Neural crest cell (in vitro differentiated cells): ENCODE measurements around the gene C22orf39. TPM values are rescaled to one million over a fixed set of nuclear protein-coding genes. Genes with fewer than 3 reads are reported as not detected.
"Not testable (repeated sequence)": the region's sequence is repeated elsewhere in the genome, so short reads cannot be mapped to it uniquely, and the experiment has no call there.

ENCODE experiments used
- DNase-seq: peaks from one replicate; pipeline ENCODE4 v3.0.0; 2021; ENCODE audit warnings: low read depth, mixed read lengths, low spot score
- H3K27ac Mint-ChIP-seq: one replicate; pipeline ENCODE4 v1.8.0; 2021; ENCODE audit warnings: mild to moderate bottlenecking, mixed read lengths; ENCODE audit not compliant: unreplicated experiment
- H3K27me3 Mint-ChIP-seq: 2 replicates; pipeline ENCODE4 v1.8.0; 2021; ENCODE audit warnings: low read depth, mild to moderate bottlenecking, mixed read lengths
- H3K36me3 Mint-ChIP-seq: 2 replicates; pipeline ENCODE4 v1.8.0; 2021; ENCODE audit warnings: low read depth, mild to moderate bottlenecking, mixed read lengths
- H3K4me1 Mint-ChIP-seq: 2 replicates; pipeline ENCODE4 v1.8.0; 2021; ENCODE audit warnings: mixed read lengths
- H3K4me3 Mint-ChIP-seq: one replicate; pipeline ENCODE4 v1.8.0; 2021; ENCODE audit warnings: mild to moderate bottlenecking, mixed read lengths
- H3K9me3 Mint-ChIP-seq: 2 replicates; pipeline ENCODE4 v1.8.0; 2021; ENCODE audit warnings: mixed read lengths
- total RNA-seq: library from RNA; stranded (reverse); gene quantifications from 2 replicates; pipeline ENCODE4 v1.2.1, GENCODE V29; 2021
- TF ChIP-seq, protein P1 (sequence below): fragments of 200-600 bp; sonication (generic); conservative IDR thresholded peaks from 2 replicates; pipeline ENCODE4 v1.5.0; 2021; ENCODE audit warnings: antibody characterized with exemption, mild to moderate bottlenecking

Gene C22orf39
- total RNA-seq, 1 donor from 2014 or later, result 38.0 TPM

DNA sequence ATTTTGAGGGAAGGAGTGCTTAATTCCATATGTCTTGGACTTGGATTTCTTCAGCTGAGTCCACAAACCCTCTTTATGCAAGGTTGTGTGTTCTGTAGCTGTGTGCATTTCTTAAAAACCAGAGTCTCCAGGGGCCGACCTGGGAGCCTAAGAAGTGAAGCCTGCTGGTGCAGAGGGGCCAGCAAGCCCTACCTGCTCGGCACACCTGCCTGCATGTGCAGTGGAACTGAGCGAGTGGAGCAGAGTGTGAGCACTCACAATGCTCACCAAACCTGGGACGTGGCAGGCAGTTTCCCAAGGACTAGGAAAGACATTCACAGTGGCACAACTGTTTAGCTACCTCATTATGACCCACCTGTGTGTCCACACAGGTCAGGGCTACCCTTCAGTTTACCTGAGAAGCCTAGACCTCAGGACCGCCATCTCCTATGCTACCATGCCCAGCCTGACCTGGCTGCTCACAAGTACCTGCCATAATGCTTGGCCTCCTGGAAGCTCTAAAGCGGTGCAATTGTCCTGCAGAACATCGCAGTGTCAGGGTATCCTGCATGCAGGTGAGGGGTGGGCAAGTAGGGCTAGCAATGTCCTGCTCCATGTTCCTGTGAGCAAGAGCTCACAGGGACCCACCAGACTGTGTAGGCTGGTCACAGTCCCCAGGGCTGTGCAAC is 3.8 kb downstream of the C22orf39 start:
- H3K4me1 Mint-ChIP-seq, result peaks cover 36% of the 10 kb centered on the region
- DNase-seq, result no peak
- TF ChIP-seq, protein P1, sequence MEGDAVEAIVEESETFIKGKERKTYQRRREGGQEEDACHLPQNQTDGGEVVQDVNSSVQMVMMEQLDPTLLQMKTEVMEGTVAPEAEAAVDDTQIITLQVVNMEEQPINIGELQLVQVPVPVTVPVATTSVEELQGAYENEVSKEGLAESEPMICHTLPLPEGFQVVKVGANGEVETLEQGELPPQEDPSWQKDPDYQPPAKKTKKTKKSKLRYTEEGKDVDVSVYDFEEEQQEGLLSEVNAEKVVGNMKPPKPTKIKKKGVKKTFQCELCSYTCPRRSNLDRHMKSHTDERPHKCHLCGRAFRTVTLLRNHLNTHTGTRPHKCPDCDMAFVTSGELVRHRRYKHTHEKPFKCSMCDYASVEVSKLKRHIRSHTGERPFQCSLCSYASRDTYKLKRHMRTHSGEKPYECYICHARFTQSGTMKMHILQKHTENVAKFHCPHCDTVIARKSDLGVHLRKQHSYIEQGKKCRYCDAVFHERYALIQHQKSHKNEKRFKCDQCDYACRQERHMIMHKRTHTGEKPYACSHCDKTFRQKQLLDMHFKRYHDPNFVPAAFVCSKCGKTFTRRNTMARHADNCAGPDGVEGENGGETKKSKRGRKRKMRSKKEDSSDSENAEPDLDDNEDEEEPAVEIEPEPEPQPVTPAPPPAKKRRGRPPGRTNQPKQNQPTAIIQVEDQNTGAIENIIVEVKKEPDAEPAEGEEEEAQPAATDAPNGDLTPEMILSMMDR, result no peak

DNA sequence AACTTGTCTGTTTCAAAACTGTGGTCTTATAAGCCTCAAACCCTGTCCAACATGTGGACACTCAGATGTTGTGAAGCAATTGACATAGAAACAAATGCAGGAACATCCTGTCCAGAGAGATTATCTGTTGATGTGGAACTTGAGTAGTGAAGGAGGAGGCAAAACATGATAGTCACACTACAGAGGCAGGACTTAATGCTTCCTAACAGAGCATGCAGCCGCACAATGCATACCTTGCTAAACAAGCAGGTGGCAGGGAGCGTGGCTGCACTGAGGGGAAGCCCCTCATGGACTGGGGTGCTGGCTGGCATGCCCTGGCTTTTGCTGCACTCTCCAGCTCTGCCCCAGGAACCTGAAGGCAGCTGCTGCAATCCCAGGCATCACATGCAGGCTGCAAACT is 5.3 kb downstream of the C22orf39 start:
- no peak for DNase-seq
- H3K36me3 Mint-ChIP-seq, result peaks cover 3% of the 10 kb centered on the region

More for the DNA sequence above, 3.8 kb downstream of the C22orf39 start:
- peak overlapping the region; percentile 47 for H3K4me3 Mint-ChIP-seq
- H3K9me3 Mint-ChIP-seq, result no peaks in the 10 kb centered on the region
- no peaks in the 10 kb centered on the region for H3K27me3 Mint-ChIP-seq
- peaks cover 5% of the 10 kb centered on the region for H3K36me3 Mint-ChIP-seq
- H3K27ac Mint-ChIP-seq, result no peak overlapping the region

DNA sequence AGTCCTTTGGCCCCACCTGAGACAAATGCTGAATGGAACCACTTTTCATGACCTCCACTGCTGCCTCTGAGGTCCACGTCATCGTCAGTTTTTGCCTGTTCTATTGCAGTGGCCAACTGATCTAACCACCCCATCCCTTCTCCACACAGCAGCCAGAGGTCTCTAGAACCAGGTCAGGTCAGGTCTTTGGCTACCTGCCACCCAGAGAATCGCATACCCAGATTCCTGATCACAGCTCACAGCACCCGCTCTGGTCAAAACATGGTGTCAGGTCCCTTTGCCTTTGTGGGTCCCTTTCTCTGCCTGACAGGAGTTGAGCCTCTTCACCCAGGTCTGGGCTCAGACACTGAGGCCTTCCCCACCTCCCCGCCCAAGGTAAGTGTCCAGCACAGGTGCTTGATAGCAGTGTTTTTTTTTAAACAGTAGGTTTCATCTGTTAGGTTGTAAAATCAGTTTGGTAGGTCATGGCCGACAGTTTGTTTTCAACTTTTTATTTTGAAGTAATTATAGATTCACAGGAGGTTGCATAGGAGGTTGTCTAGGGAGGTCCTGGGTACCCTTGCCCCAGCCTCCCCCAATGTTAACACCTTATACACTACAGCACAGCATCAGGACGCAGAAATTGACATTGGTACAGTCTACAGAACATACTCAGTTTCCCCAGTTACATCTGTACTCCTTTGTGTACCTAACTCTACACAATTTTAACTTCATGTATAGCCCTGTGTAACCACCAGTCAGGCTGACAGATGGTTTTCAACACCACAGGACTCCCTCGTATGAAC is 6.9 kb downstream of the C22orf39 start:
- no peaks in the 10 kb centered on the region for H3K9me3 Mint-ChIP-seq
- H3K36me3 Mint-ChIP-seq, result peaks cover 3% of the 10 kb centered on the region
- TF ChIP-seq, protein P1, result no peak
- H3K4me3 Mint-ChIP-seq, result peak overlapping the region; percentile 62
- H3K27me3 Mint-ChIP-seq, result no peaks in the 10 kb centered on the region
- no peak for DNase-seq
- no peak overlapping the region for H3K27ac Mint-ChIP-seq
- peaks cover 12% of the 10 kb centered on the region for H3K4me1 Mint-ChIP-seq

More for the DNA sequence above, 5.3 kb downstream of the C22orf39 start:
- H3K27me3 Mint-ChIP-seq, result no peaks in the 10 kb centered on the region
- no peak overlapping the region for H3K27ac Mint-ChIP-seq
- TF ChIP-seq, protein P1, result no peak
- H3K4me1 Mint-ChIP-seq, result peaks cover 23% of the 10 kb centered on the region
- no peak overlapping the region for H3K4me3 Mint-ChIP-seq
- no peaks in the 10 kb centered on the region for H3K9me3 Mint-ChIP-seq

DNA sequence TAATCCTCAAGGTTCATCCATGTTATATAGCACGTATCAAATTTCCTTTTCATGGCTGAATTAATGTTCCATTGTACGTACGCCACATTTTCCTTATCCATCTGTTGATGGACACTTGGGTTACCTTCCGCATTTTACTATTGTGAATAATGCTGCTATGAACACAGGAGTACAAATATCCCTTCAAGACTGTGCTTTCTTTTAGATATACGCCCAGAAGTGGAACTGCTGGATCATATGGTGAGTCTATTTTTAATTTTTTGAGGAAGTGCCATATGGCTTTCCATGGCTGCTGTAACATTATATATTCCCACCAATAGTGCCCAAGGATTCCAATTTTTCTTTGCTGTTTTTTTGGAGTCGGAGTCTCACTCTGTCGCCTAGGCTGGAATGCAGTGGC is 9.2 kb downstream of the C22orf39 start:
- Mint-ChIP-seq H3K9me3 (no peaks in the 10 kb centered on the region), H3K4me3 (peak overlapping the region; percentile 20), H3K4me1 (peaks cover 5% of the 10 kb centered on the region), H3K27ac (no peak overlapping the region), H3K36me3 (peaks cover 4% of the 10 kb centered on the region), H3K27me3 (no peaks in the 10 kb centered on the region)
- DNase-seq, result no peak
- TF ChIP-seq, protein P1, result no peak

DNA sequence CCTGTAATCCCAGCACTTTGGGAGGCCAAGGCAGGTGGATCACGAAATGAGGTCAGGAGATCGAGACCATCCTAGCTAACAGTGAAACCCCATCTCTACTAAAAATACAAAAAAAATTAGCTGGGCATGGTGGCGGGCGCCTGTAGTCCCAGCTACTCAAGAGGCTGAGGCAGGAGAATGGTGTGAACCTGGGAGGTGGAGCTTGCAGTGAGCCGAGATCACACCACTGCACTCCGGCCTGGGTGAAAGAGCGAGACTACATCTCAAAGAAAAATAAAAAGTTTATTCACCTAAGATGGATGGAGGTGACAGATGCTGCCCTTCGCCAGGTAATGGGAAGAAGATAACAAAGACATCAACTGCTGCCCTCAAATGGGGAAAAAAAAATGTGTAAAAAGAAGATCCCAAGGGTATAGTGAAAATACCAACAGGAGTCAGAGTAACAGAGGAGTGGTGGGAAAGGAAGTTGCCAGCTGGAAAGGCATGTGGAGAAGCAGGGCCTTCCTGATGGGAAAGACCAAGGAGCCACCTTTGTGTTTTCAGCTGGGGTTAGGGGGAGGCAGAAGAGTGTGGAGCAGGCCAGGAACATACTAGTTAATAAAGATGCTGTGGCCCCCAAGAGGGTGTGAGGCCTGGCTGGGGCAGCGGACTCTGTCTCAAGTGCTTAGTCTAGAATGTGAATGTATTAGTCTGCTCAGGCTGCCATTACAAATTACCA is 10.9 kb downstream of the C22orf39 start:
- not testable (repeated sequence) for H3K27me3 Mint-ChIP-seq, H3K9me3 Mint-ChIP-seq, H3K36me3 Mint-ChIP-seq, DNase-seq
- H3K4me1 Mint-ChIP-seq, result peaks cover 14% of the 10 kb centered on the region
- peak overlapping the region; percentile 95 for H3K27ac Mint-ChIP-seq
- peak overlapping the region; percentile 44 for H3K4me3 Mint-ChIP-seq
